HFFc6 (cell line): ENCODE measurements around the gene ATXN7. TPM values are rescaled to one million over a fixed set of nuclear protein-coding genes. Genes with fewer than 3 reads are reported as not detected.
A peak's percentile ranks its signal among the peaks of the same experiment; 100 is the strongest.

ENCODE experiments used
- DNase-seq: peaks from one replicate; pipeline ENCODE4 v3.0.0-alpha.2; 2018
- H3K27ac Mint-ChIP-seq: 2 replicates; pipeline ENCODE4 v1.8.0; 2020; ENCODE audit warnings: mild to moderate bottlenecking, mixed read lengths
- H3K27me3 Mint-ChIP-seq: 2 replicates; pipeline ENCODE4 v1.8.0; 2021; ENCODE audit warnings: mild to moderate bottlenecking, moderate library complexity, mixed read lengths; ENCODE audit not compliant: insufficient read depth
- H3K36me3 Mint-ChIP-seq: 2 replicates; pipeline ENCODE4 v1.8.0; 2021; ENCODE audit warnings: low read depth, mixed read lengths
- H3K4me1 Mint-ChIP-seq: 2 replicates; pipeline ENCODE4 v1.8.0; 2020; ENCODE audit warnings: low read depth, mixed read lengths
- H3K4me3 Mint-ChIP-seq: 2 replicates; pipeline ENCODE4 v1.8.0; 2020; ENCODE audit warnings: mild to moderate bottlenecking, moderate library complexity, mixed read lengths
- H3K9me3 Mint-ChIP-seq: 2 replicates; pipeline ENCODE4 v1.8.0; 2020; ENCODE audit warnings: mild to moderate bottlenecking, mixed read lengths
- CTCF ChIP-seq: fragments of 200-600 bp; sonication (generic); IDR thresholded peaks from 2 replicates; pipeline ENCODE4 v1.5.0; 2021; ENCODE audit warnings: antibody characterized with exemption, mild to moderate bottlenecking
- total RNA-seq, 6 experiments: library from RNA; stranded (reverse); fragmentation: NEBNext Ultra II Directional; extraction: Animal tissue kit (Norgen Biotek cat#: 25700); gene quantifications; 2 replicates in 1 of 6; 3 replicates in 5 of 6; pipeline ENCODE4 v1.2.3, GENCODE V29; 2021

ATXN7 gene
- total RNA-seq, 6 experiments from 2014 or later: 11.5 to 18.4 (median 15.2) TPM

- DNase-seq: no peak
- H3K36me3 Mint-ChIP-seq: peaks cover 19% of the 10 kb centered on the region
- no peaks in the 10 kb centered on the region for H3K9me3 Mint-ChIP-seq
- peaks cover 37% of the 10 kb centered on the region for H3K4me1 Mint-ChIP-seq
- peaks cover 5% of the 10 kb centered on the region for H3K27me3 Mint-ChIP-seq
- peak overlapping the region; percentile 97 for H3K4me3 Mint-ChIP-seq
- peak; percentile 12; the same call in 1 of the 2 replicates for TF ChIP-seq CTCF
- H3K27ac Mint-ChIP-seq: peak overlapping the region; percentile 88
These were observed 619 bp downstream of the ATXN7 start for GRCh38 chr3:63864008-63864964.

- Mint-ChIP-seq H3K36me3 (peaks cover 19% of the 10 kb centered on the region), H3K27ac (peak overlapping the region; percentile 88), H3K4me3 (peak overlapping the region; percentile 97), H3K9me3 (no peaks in the 10 kb centered on the region), H3K27me3 (peaks cover 5% of the 10 kb centered on the region), H3K4me1 (peaks cover 37% of the 10 kb centered on the region)
- DNase-seq: no peak
- TF ChIP-seq CTCF: no peak
These were observed 1.3 kb downstream of the ATXN7 start for GRCh38 chr3:63864965-63865327.

GRCh38 chr3:63867225-63867624, 3.6 kb downstream of the ATXN7 start:
- Mint-ChIP-seq H3K36me3 (peaks cover 19% of the 10 kb centered on the region), H3K27me3 (peaks cover 5% of the 10 kb centered on the region), H3K4me1 (peaks cover 29% of the 10 kb centered on the region), H3K4me3 (no peak overlapping the region), H3K27ac (no peak overlapping the region), H3K9me3 (no peaks in the 10 kb centered on the region)
- TF ChIP-seq CTCF: no peak
- DNase-seq: no peak

- no peak overlapping the region for H3K27ac Mint-ChIP-seq
- no peaks in the 10 kb centered on the region for H3K9me3 Mint-ChIP-seq
- TF ChIP-seq CTCF: no peak
- peaks cover 14% of the 10 kb centered on the region for H3K36me3 Mint-ChIP-seq
- no peak overlapping the region for H3K4me3 Mint-ChIP-seq
- H3K4me1 Mint-ChIP-seq: peaks cover 23% of the 10 kb centered on the region
- no peak for DNase-seq
- H3K27me3 Mint-ChIP-seq: no peaks in the 10 kb centered on the region
These were observed 6.4 kb downstream of the ATXN7 start for GRCh38 chr3:63869940-63870614.

GRCh38 chr3:63870615-63871005, 6.9 kb downstream of the ATXN7 start:
- TF ChIP-seq CTCF: no peak
- Mint-ChIP-seq H3K27me3 (no peaks in the 10 kb centered on the region), H3K36me3 (peaks cover 12% of the 10 kb centered on the region), H3K27ac (no peak overlapping the region), H3K9me3 (no peaks in the 10 kb centered on the region), H3K4me3 (no peak overlapping the region), H3K4me1 (peaks cover 22% of the 10 kb centered on the region)
- DNase-seq: no peak
